HG03342 (cell line): ENCODE results near the gene TUBA3E.
"Not testable (repeated sequence)": the region's sequence is repeated elsewhere in the genome, so short reads cannot be mapped to it uniquely, and the experiment has no call there.

Source experiments
- ATAC-seq: cut with Tn5 transposase; IDR thresholded peaks from one replicate; pipeline ENCODE4 v1.9.1; 2021; ENCODE audit warnings: mild to moderate bottlenecking, moderate library complexity; ENCODE audit not compliant: unreplicated experiment

TUBA3E gene

GRCh38 chr2:130192451-130192850, 5.8 kb downstream of the TUBA3E start:
- not testable (repeated sequence) for ATAC-seq

- ATAC-seq, result not testable (repeated sequence)
Observed at GRCh38 chr2:130191319-130191718, 6.9 kb downstream of the TUBA3E start.

- no peak for ATAC-seq
Observed at GRCh38 chr2:130190237-130190636, 8.0 kb downstream of the TUBA3E start.

- not testable (repeated sequence) for ATAC-seq
Observed at GRCh38 chr2:130188958-130189357, 9.3 kb downstream of the TUBA3E start.

- ATAC-seq, result not testable (repeated sequence)
Observed at GRCh38 chr2:130187859-130188792, 10.1 kb downstream of the TUBA3E start.

GRCh38 chr2:130187268-130187667, 11.0 kb downstream of the TUBA3E start:
- no peak for ATAC-seq

- no peak for ATAC-seq
Observed at GRCh38 chr2:130186391-130186790, 11.8 kb downstream of the TUBA3E start.

GRCh38 chr2:130185896-130186295, 12.3 kb downstream of the TUBA3E start:
- no peak for ATAC-seq

- ATAC-seq, result no peak
Observed at GRCh38 chr2:130185436-130185835, 12.8 kb downstream of the TUBA3E start.

- ATAC-seq, result no peak
Observed at GRCh38 chr2:130183512-130184373, 14.5 kb downstream of the TUBA3E start.

GRCh38 chr2:130182826-130183511, 15.3 kb downstream of the TUBA3E start:
- ATAC-seq, result peak; percentile 14

- peak; percentile 82 for ATAC-seq
Observed at GRCh38 chr2:130181880-130182682, 16.2 kb downstream of the TUBA3E start, which contains the start of gene MZT2B. TSS of gene MZT2B (plus strand) at chr2:130182262. CDS start at chr2:130182283, 21 bp downstream.

GRCh38 chr2:130181325-130181879, 16.8 kb downstream of the TUBA3E start, which contains the start of gene SMPD4:
TSS of gene SMPD4 (minus strand) at chr2:130181602. CDS start at chr2:130176592, 5,010 bp downstream.
- ATAC-seq, result peak; percentile 61

- not testable (repeated sequence) for ATAC-seq
Observed at GRCh38 chr2:130180404-130181324, 17.6 kb downstream of the TUBA3E start.

- not testable (repeated sequence) for ATAC-seq
Observed at GRCh38 chr2:130174866-130175265, 23.4 kb downstream of the TUBA3E start.

GRCh38 chr2:130169896-130170295, 28.3 kb downstream of the TUBA3E start:
- ATAC-seq, result no peak

- not testable (repeated sequence) for ATAC-seq
Observed at GRCh38 chr2:130169163-130169562, 29.1 kb downstream of the TUBA3E start.

GRCh38 chr2:130166611-130167010, 31.6 kb downstream of the TUBA3E start:
- not testable (repeated sequence) for ATAC-seq
